H9 (cell line): Measurements from ENCODE around the gene GSTO2. TPM values are rescaled to one million over a fixed set of nuclear protein-coding genes. Genes with fewer than 3 reads are reported as not detected.

Experiments used
- DNase-seq: peaks from one replicate; pipeline ENCODE4 v3.0.0-alpha.2; 2017
- H2AFZ ChIP-seq: one replicate; pipeline ENCODE4 v1.6.1; 2013; ENCODE audit warnings: mild to moderate bottlenecking, low read length, control low read depth, moderate library complexity
- H2AK5ac ChIP-seq: 2 replicates; pipeline ENCODE4 v1.6.1; 2013; ENCODE audit warnings: low read length, control low read depth, mixed read lengths; ENCODE audit not compliant: insufficient read length
- H2BK120ac ChIP-seq: one replicate; pipeline ENCODE4 v1.6.1; 2013; ENCODE audit warnings: low read depth, mild to moderate bottlenecking, low read length, control low read depth, inconsistent platforms; ENCODE audit not compliant: poor library complexity, severe bottlenecking
- H2BK12ac ChIP-seq: 2 replicates; pipeline ENCODE4 v1.6.1; 2013; ENCODE audit warnings: low read length, control low read depth, mixed read lengths, low read depth; ENCODE audit not compliant: insufficient read length
- H2BK15ac ChIP-seq: 2 replicates; pipeline ENCODE4 v1.6.1; 2013; ENCODE audit warnings: low read depth, low read length, control low read depth
- H2BK20ac ChIP-seq: one replicate; pipeline ENCODE4 v1.6.1; 2013; ENCODE audit warnings: low read depth, mild to moderate bottlenecking, low read length, control low read depth, inconsistent platforms; ENCODE audit not compliant: poor library complexity, severe bottlenecking
- H2BK5ac ChIP-seq: 2 replicates; pipeline ENCODE4 v1.6.1; 2013; ENCODE audit warnings: low read length, control low read depth, mixed read lengths; ENCODE audit not compliant: insufficient read length
- H3K14ac ChIP-seq: 2 replicates; pipeline ENCODE4 v1.6.1; 2013; ENCODE audit warnings: low read length, control low read depth; ENCODE audit not compliant: insufficient read depth
- H3K18ac ChIP-seq: 2 replicates; pipeline ENCODE4 v1.6.1; 2013; ENCODE audit warnings: low read depth, mild to moderate bottlenecking, mixed read lengths, low read length, control low read depth; ENCODE audit not compliant: insufficient read length
- H3K23ac ChIP-seq: 2 replicates; pipeline ENCODE4 v1.6.1; 2013; ENCODE audit warnings: low read length, control low read depth, mixed read lengths, low read depth; ENCODE audit not compliant: insufficient read length
- H3K23me2 ChIP-seq: 2 replicates; pipeline ENCODE4 v1.6.1; 2013; ENCODE audit warnings: low read depth, mild to moderate bottlenecking, mixed read lengths, low read length, control low read depth; ENCODE audit not compliant: insufficient read length, poor library complexity, severe bottlenecking
- H3K27ac ChIP-seq: 2 replicates; pipeline ENCODE4 v1.5.1; 2013; ENCODE audit warnings: low read length, control low read depth, mixed read lengths, low read depth; ENCODE audit not compliant: insufficient read length
- H3K27me3 ChIP-seq: 2 replicates; pipeline ENCODE4 v1.6.1; 2013; ENCODE audit warnings: low read length, control low read depth, inconsistent platforms; ENCODE audit not compliant: insufficient read depth
- H3K4ac ChIP-seq: 2 replicates; pipeline ENCODE4 v1.6.1; 2013; ENCODE audit warnings: low read depth, mild to moderate bottlenecking, control low read depth, inconsistent platforms, low read length, moderate library complexity
- H3K4me1 ChIP-seq: 2 replicates; pipeline ENCODE4 v1.6.1; 2013; ENCODE audit warnings: low read length, control low read depth, inconsistent platforms; ENCODE audit not compliant: insufficient read depth
- H3K4me2 ChIP-seq: 2 replicates; pipeline ENCODE4 v1.6.1; 2013; ENCODE audit warnings: low read length, control low read depth, mixed read lengths; ENCODE audit not compliant: insufficient read length, insufficient read depth
- H3K56ac ChIP-seq: 2 replicates; pipeline ENCODE4 v1.6.1; 2013; ENCODE audit warnings: low read depth, mild to moderate bottlenecking, mixed read lengths, low read length, control low read depth; ENCODE audit not compliant: insufficient read length
- H3K79me1 ChIP-seq: 2 replicates; pipeline ENCODE4 v1.6.1; 2013; ENCODE audit warnings: low read depth, mild to moderate bottlenecking, moderate library complexity, low read length, control low read depth, inconsistent platforms; ENCODE audit not compliant: insufficient read depth, poor library complexity, severe bottlenecking
- H3K79me2 ChIP-seq: 2 replicates; pipeline ENCODE4 v1.6.1; 2013; ENCODE audit warnings: low read length, control low read depth, inconsistent platforms; ENCODE audit not compliant: insufficient read depth
- H3K9ac ChIP-seq: 2 replicates; pipeline ENCODE4 v1.6.1; 2013; ENCODE audit warnings: low read length, control low read depth, mixed read lengths; ENCODE audit not compliant: insufficient read length; ENCODE audit errors: extremely low read depth
- H3K9me3 ChIP-seq: one replicate; pipeline ENCODE4 v1.6.1; 2013; ENCODE audit warnings: low read depth, low read length, inconsistent platforms; ENCODE audit not compliant: control insufficient read depth
- H3T11ph ChIP-seq: one replicate; pipeline ENCODE4 v1.6.1; 2013; ENCODE audit warnings: mild to moderate bottlenecking, low read length, control low read depth, inconsistent platforms
- H4K20me1 ChIP-seq: one replicate; pipeline ENCODE4 v1.6.1; 2013; ENCODE audit not compliant: control insufficient read depth, insufficient read length, insufficient read depth
- H4K5ac ChIP-seq: 2 replicates; pipeline ENCODE4 v1.6.1; 2013; ENCODE audit warnings: low read depth, mild to moderate bottlenecking, mixed read lengths, low read length, control low read depth; ENCODE audit not compliant: insufficient read length
- H4K8ac ChIP-seq: replicated peaks from 2 replicates; pipeline ENCODE4 v1.6.1; 2013; ENCODE audit warnings: low read length, control low read depth, mixed read lengths, low read depth; ENCODE audit not compliant: insufficient read length
- H4K91ac ChIP-seq: 2 replicates; pipeline ENCODE4 v1.6.1; 2013; ENCODE audit warnings: low read depth, mild to moderate bottlenecking, moderate library complexity, mixed read lengths, low read length, control low read depth; ENCODE audit not compliant: insufficient read length
- H3K27ac Mint-ChIP-seq, 3 experiments: 2 replicates in 2 of 3; 3 replicates in 1 of 3; pipeline ENCODE4 v1.8.0; 2020 to 2021; ENCODE audit warnings: mixed read lengths in 3 of 3, mild to moderate bottlenecking in 1 of 3, moderate library complexity in 1 of 3
- H3K27me3 Mint-ChIP-seq: 2 replicates; pipeline ENCODE4 v1.8.0; 2021; ENCODE audit warnings: low read depth, mild to moderate bottlenecking, moderate library complexity, mixed read lengths
- H3K36me3 Mint-ChIP-seq, 3 experiments: 2 replicates in 2 of 3; 3 replicates in 1 of 3; pipeline ENCODE4 v1.8.0; 2020 to 2021; ENCODE audit warnings: low read depth in 3 of 3, mixed read lengths in 3 of 3; ENCODE audit not compliant: insufficient read depth in 1 of 3
- H3K4me1 Mint-ChIP-seq, 2 experiments: 2 replicates each; pipeline ENCODE4 v1.8.0; 2020; ENCODE audit warnings: mixed read lengths in 2 of 2
- H3K4me3 Mint-ChIP-seq, 2 experiments: 2 replicates in 1 of 2; 3 replicates in 1 of 2; pipeline ENCODE4 v1.8.0; 2020 to 2021; ENCODE audit warnings: mild to moderate bottlenecking in 2 of 2, mixed read lengths in 2 of 2, moderate library complexity in 1 of 2
- H3K9me3 Mint-ChIP-seq, 2 experiments: 2 replicates in 1 of 2; 3 replicates in 1 of 2; pipeline ENCODE4 v1.8.0; 2020; ENCODE audit warnings: mild to moderate bottlenecking in 2 of 2, mixed read lengths in 2 of 2, moderate library complexity in 1 of 2
- CTCF ChIP-seq: fragments of 200-600 bp; sonication (generic); conservative IDR thresholded peaks from 3 replicates; pipeline ENCODE4 v1.8.0; 2021; ENCODE audit warnings: antibody characterized with exemption, mild to moderate bottlenecking
- WGBS: extraction: QIAGEN DNeasy Blood & Tissue Kit; methylation state at CpG from one replicate; pipeline ENCODE4 v1.1.7; 2013; ENCODE audit warnings: missing lambda C conversion rate, low lambda C conversion rate, mixed read lengths; ENCODE audit not compliant: insufficient read length; ENCODE audit errors: extremely low coverage; 5-methylcytosine and 5-hydroxymethylcytosine counted together
- long read RNA-seq: library from polyadenylated mRNA; unstranded; transcript quantifications from one replicate; pipeline ENCODE4 v2.0.0, GENCODE V29; 2020
- total RNA-seq: library from RNA; stranded (reverse); gene quantifications from 2 replicates; pipeline ENCODE4 v1.2.1, GENCODE V29; 2021

Gene GSTO2
- total RNA-seq = 12.0 and 14.5 TPM in 2 replicates
- long read RNA-seq, full-length matches to known transcripts = 3 of 19 reads
- long read RNA-seq, partial matches to known transcripts = 10 of 19 reads
- long read RNA-seq, other reads (novel, unspliced or antisense) = 6 of 19 reads

- Histone ChIP-seq H3K79me2 (peaks cover 6% of the 10 kb centered on the region; the same call in 1 of the 2 replicates), H2BK12ac (no peak within 1 kb of the TSS), H3K23ac (no peak within 1 kb of the TSS), H3K4me2 (peak within 1 kb of the TSS; percentile 80), H3K14ac (peak within 1 kb of the TSS; percentile 74; the same call in 1 of the 2 replicates), H3K27ac (peak within 1 kb of the TSS; percentile 35), H4K5ac (no peak within 1 kb of the TSS), H3K9me3 (no peaks in the 10 kb centered on the region), H3K18ac (peak within 1 kb of the TSS; percentile 92), H3K9ac (peak within 1 kb of the TSS; percentile 93), H3K27me3 (no peaks in the 10 kb centered on the region), H3K79me1 (no peaks in the 10 kb centered on the region), H3K4me1 (peaks cover 4% of the 10 kb centered on the region; the same call in 1 of the 2 replicates), H2BK15ac (no peak within 1 kb of the TSS), H3T11ph (no peak within 1 kb of the TSS), H4K20me1 (no peaks in the 10 kb centered on the region), H3K56ac (no peak within 1 kb of the TSS), H3K4ac (no peak within 1 kb of the TSS), H2AK5ac (no peak within 1 kb of the TSS), H2BK5ac (no peak within 1 kb of the TSS), H2AFZ (no peak within 1 kb of the TSS), H4K91ac (no peak within 1 kb of the TSS), H3K23me2 (peaks cover 3% of the 10 kb centered on the region), H2BK20ac (no peak within 1 kb of the TSS), H4K8ac (no peak within 1 kb of the TSS), H2BK120ac (no peak within 1 kb of the TSS)
- Mint-ChIP-seq H3K27me3 (no peaks in the 10 kb centered on the region), H3K27ac (peak within 1 kb of the TSS; percentile 93 to 97 (median 95); a peak in 6 of 7 replicates), H3K36me3 (peaks cover 10 to 36% (median 14%) of the 10 kb centered on the region in 3 experiments), H3K9me3 (no peaks in the 10 kb centered on the region; a peak in 1 of 5 replicates), H3K4me1 (peaks cover 11% of the 10 kb centered on the region in 2 experiments), H3K4me3 (peak within 1 kb of the TSS; percentile 93 to 97)
- DNase-seq = peak; percentile 100
- no CpG with 5 or more reads among the region's 59 CpGs for WGBS
- TF ChIP-seq CTCF = no peak
Observed at GRCh38 chr10:104268713-104269645, at the start of gene GSTO2. GSTO2 (plus strand) TSS chr10:104269184; CDS start chr10:104274916, 5,732 bp downstream.
